Esophagus muscularis mucosa (tissue), 3 donors: ENCODE measurements around the gene SETD2.

ENCODE experiments used
- CTCF ChIP-seq, 3 experiments: fragments of 200-600 bp in 2 of 3; fragments of 450-650 bp in 1 of 3; sonication (generic) in 2 of 3; IDR thresholded peaks; one replicate each; pipeline ENCODE4 v1.5.1; 2017 to 2019; ENCODE audit warnings: antibody characterized with exemption in 3 of 3, mild to moderate bottlenecking in 2 of 3, moderate library complexity in 1 of 3
- POLR2A ChIP-seq: fragments of 450-650 bp; IDR thresholded peaks from one replicate; pipeline ENCODE4 v1.6.1; 2017; ENCODE audit warnings: antibody characterized with exemption, moderate library complexity, mild to moderate bottlenecking, low read depth
- POLR2AphosphoS5 ChIP-seq, 2 donors: sonication (generic); formaldehyde crosslinking; IDR thresholded peaks; one replicate each; pipeline ENCODE4 v1.6.1; 2017; ENCODE audit warnings: antibody characterized with exemption in 2 of 2

- TF ChIP-seq CTCF (IDR thresholded peaks at IDR 0.05) (no peak), POLR2AphosphoS5 (IDR thresholded peaks at IDR 0.05) (no peak), POLR2A (no peak)
These were observed 12.1 kb downstream of the SETD2 start for GRCh38 chr3:47151836-47152235.
